ENCODE measurements around the gene NTSR1.

The NTSR1 gene

DNA sequence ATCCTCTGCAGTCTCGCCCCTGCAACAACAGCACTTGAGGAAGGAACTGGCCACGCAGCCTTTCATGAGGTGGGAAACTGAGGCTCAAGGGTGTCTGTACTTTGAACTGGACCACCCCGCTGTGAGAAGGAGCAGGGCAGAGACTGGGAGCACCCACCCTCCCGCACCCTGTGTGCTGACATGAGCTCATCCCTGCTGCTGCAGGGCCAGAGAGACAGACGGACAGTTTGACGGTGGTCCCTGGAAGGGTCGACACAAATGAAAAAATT, 70.7 kb downstream of the NTSR1 start:
- DNase-seq (ENCODE audit: insufficient read length, low spot score) (no peak), FAIRE-seq (no peak)

DNA sequence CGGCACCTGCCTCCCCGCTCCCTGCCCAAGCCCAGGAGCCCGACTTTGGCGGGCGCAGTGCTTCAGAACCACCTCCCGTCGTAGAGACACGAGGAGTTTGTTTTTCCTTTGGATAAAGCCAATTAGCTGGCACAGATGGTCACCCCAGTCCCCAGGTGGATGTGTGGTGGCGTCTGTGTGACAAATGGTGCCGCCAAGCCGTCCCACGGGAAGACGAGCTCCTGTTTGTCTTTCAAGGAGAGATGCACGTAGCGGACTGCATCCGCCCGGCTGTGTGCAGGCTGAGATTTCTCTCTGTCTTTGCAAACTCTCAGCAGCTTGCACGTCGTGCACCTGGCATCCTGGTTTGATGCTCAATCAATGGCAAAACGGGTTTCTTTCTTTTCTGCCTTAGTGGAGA, 71.6 kb downstream of the NTSR1 start:
- DNase-seq (ENCODE audit: insufficient read length, low spot score), result no peak
- FAIRE-seq, result no peak

DNA sequence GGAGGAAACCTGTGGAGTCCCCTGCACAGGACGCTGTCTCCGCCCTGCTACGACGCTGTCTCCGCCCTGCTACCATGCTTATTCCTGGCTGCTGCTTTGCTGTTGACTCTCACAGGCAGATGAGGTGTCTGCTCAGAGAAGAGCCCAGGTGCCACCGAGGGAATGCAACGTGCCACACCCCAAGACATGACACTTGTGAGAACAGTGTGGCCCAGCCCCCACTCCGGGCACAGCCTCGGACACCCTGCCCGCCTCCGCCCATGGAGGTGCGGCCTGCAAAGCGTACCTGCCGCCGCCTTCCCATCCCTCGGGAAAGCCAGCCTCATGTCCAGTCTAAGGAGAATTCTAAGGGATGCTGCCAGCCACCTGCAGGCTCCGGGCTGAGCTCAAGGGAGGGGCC, 72.1 kb downstream of the NTSR1 start:
- DNase-seq (ENCODE audit: insufficient read length, low spot score) (no peak), FAIRE-seq (no peak)

DNA sequence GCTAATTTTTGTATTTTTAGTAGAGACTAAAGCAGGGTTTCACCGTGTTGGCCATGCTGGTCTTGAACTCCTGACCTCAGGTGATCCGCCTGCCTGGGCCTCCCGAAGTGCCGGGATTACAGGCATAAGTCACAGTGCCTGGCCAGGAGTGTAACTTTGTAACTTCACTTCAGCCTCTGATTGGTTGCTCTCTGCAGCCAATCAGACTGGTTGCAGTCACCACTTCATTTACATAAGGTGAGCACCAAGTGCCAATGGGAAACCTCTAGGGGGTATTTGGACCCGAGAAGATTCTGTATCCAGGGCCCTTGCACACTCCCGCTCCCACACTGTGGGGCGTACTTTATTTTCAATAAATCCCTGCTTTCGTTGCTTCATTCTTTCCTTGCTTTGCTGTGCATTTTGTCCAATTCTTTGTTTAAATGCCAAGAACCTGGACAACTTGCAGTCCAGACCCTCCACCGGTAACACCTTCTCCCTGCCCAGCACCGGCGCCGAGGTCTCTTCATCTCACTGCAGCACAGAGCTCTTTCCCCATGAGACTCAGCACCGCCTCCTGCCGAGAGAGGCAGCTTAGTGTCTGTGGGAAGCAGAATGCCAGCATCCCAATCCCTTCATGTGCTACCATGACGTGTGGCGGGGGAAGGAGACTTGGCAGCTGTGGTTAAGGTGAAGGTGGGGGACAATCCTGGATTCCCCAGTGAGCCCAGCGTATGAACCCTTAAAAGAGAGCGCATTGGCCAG, 73.7 kb downstream of the NTSR1 start:
- DNase-seq (ENCODE audit: insufficient read length, low spot score) (no peak), FAIRE-seq (no peak)

DNA sequence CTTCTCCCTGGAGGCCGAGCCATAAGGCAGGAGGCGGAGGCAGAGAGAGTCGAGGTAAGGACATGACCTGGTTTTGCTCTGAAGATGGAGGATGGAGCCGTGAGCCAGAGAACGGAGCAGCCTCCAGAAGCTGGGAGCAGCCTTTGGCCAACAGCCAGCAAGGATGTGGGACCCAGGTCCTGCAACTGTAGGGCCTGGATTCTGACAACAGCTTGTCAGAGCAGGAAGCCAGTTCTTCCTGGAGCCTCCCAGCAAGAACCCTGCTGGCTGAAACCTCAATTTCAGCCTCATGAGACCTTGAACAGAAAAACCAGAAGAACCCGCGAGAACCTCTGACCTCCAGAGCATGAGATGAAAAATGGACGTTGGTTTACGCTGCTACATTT, 74.2 kb downstream of the NTSR1 start:
- no peak for DNase-seq (ENCODE audit: insufficient read length, low spot score)
- no peak for FAIRE-seq

DNA sequence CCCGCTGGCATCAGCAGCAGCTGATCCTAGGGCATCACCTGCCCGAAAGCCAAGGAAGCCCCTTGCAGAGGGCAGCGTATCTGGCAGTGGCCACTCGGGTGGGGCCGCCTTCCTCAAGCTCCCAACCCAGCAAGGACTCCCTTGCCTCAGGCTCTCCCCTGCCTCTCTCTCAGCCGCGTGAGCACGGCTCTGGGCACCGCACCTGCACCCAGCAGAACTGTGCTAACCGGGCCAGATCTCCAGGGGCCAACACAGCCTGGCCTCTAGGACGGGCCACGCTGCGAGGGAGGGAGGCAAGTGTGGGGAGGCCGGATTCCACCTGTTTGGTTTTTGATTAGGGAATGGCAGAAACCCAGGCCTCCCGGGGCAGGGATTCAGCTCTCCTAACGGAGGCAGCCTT, 75.9 kb downstream of the NTSR1 start:
- no peak for DNase-seq (ENCODE audit: insufficient read length, low spot score)
- no peak for FAIRE-seq

DNA sequence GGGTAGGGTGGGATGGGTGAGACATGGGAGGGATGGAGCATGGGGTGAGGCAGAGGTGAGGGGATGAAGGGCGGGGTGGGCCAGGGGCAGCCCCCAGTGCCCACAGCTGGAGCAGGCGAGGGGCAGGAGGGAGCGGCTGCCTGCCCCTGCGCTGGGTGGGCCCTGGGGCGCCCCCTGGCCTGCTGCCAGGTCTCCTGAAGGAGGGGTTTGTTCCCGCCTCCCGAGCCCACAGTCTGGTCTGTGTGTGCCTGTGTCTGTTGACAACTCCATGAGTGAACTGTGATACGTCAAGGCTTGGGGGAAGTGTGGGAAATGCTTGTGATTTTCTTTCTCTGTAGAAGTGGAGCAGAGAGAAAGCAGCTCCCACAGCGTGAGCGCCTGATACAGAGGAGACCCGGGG, 76.8 kb downstream of the NTSR1 start:
- no peak for FAIRE-seq

DNA sequence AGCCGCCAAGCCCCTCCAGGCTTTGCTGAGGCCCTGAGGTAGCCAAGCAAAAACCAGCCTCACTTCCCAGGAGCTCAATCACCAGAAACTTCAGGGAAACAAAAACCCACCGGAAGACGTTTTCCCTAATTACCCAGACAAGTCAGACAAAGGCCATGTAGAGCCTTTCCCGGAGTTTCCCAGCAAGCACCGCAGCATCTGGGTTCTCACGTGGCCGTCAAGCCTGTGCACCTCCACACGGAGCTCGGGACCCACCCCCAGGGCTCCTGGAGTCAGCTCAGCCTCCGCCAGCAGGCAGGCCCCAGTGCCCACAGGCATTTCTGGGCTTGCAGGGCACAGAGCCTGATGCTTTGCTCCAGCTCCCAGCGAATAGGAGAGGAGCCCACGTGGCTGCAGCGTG, 77.5 kb downstream of the NTSR1 start:
- FAIRE-seq, result no peak
- DNase-seq (ENCODE audit: insufficient read length, low spot score), result no peak

More for the DNA sequence above, 76.8 kb downstream of the NTSR1 start:
- no peak for DNase-seq (ENCODE audit: insufficient read length, low spot score)

DNA sequence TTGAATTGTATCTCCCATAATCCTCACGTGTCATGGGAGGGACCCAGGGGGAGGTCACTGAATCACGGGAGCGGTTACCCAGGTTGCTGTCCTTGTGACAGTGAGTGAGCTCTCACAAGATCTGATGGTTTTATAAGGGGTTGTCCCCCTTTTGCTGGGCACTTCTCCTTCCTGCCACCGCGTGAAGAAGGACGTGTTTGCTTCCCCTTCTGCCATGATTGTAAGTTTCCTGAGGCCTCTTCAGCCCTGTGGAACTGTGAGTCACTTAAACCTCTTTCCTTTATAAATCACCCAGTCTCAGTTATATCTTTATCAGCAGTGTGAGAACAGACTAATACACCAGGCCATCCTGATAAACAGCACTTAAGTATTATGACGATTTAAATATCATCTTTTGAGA, 78.7 kb downstream of the NTSR1 start:
- no peak for FAIRE-seq

DNA sequence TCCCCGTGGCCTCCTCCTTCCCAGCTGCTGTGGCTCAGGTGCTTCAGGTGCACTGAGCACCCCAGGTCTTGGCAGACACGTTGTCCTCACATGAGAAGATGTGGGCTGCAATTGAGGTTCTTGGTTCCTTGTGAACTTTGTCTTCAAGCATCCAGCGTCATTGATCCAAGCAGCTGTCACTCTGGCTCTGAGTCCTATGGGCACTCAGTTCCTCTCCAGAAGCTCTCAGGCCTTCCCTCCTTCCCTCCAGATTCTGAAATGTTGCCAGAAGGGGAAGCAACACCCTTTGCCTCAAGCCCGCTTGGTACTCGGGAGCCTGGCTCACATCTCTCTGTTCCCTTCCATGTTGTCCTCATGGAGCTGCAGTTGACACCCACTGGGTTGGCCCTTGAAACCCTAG, 79.2 kb downstream of the NTSR1 start:
- DNase-seq (ENCODE audit: insufficient read length, low spot score), result no peak
- FAIRE-seq, result no peak

More for the DNA sequence above, 78.7 kb downstream of the NTSR1 start:
- no peak for DNase-seq (ENCODE audit: insufficient read length, low spot score)

DNA sequence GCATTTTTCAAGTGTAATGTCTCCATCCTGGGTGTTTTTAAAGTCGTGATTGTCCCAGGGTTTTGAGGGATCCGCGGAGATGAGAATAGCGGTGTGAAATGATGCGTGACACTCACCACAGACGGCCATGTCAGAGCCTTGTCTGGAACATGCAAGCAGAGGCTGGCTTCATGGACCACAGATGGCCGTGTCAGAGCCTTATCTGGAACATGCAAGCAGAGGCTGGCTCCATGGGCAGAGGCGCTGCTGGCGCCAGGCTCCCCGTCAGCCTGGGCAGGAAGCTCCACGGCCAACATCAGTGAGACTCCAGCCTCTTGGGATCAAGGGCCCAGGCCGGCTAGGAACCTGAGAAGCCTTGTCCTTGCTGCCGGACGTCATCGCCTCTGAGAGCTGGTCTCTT, 80.0 kb downstream of the NTSR1 start:
- FAIRE-seq (no peak), DNase-seq (ENCODE audit: insufficient read length, low spot score) (no peak)

DNA sequence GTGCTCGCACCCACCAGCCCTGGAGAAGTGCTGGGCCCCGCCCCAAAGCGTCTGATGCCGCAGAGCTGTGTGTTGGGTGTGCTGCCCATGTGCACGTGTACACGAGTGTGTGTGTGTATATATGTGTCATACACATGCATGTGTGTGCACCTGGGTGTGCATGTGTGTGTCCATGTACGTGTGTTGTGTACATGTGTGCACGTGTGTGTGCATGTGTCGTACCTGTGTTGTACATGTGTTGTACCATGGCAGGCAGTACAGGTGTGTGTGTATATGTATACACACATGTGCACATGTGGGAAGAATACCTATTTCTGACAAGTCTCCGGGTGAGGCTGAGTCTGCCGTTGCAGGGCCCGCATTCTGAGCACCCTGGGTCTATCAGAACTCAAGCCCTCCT, 81.4 kb downstream of the NTSR1 start:
- DNase-seq (ENCODE audit: insufficient read length, low spot score) (no peak), FAIRE-seq (no peak)

DNA sequence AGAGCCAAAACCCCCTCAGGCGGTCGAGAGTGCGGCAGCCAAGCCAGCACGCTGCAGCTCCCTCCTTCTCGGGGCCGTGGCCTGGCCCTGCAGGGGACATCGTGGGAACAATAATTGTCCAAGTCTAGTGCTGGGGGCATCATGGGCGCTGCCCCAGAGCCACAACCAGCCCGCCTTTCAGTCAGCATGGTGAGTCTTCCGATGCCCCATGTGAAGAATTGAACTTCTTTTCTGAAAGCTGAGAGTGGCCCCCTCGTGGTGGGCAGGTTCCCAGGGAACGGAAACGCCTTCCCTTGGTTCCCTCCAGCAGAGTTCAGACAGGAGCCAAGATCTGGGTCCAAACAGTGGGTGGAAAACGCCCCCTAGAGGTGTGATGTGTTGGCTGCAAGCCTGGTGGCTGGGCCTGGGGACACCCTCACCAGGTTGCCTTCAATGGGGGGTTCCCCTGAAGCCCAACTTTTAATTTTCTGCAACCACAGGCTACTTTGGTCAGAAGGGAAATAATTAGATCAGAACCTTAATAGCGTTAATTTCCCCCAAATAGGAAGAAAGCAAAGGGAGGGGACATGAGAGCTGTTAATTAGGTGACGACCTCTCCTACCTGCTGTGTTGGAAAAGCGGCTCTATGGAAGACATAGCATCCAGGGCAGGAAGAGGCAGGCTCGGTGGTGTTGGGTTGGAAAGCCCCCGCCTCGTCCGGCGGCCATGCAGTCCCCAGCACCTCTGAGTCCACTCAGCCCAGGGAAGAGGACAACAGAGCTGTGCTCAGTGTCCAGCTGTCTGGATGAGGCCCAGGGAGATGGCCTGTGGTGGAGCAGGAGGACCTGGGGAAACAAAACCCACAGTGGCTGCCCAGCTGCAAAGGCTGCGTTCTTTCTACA, 82.9 kb downstream of the NTSR1 start:
- DNase-seq (ENCODE audit: insufficient read length, low spot score) (peak; percentile 62), FAIRE-seq (peak; percentile 47)

DNA sequence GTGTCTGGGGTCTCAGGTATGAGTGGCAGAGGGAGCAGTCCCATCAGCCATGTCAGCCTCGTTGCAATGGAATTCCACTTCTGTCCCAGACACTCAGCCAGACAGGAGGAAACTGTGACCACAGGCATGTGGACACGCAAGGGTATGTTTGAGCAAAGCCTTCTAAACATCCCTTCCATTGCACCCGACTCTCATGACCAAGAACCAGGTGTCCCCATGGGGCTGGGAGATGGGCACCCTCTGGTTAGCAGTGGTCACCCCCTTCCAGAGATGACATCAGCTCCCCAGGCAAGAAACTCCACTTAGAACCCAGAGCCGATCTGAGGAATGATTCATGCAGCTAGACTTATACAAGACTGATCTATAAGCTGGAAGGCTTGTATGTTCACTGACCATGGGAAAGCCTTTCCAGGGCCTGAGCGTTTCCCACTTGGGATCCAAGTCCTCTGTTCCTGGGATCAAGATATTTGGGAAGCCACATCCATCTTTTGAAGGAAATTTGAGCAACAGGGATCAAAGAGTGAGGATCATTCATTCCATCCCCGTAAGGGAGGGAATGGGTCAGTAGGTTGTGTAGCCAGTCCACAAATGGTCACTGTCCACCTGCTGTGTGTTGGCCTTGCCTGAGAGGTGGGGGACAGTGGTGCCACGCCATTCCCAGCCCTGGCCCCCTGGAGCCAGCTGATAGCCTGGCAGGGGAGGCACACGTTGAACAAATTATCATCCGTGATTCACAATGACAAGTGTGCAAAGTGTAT, 83.7 kb downstream of the NTSR1 start:
- FAIRE-seq (no peak), DNase-seq (ENCODE audit: insufficient read length, low spot score) (no peak)

DNA sequence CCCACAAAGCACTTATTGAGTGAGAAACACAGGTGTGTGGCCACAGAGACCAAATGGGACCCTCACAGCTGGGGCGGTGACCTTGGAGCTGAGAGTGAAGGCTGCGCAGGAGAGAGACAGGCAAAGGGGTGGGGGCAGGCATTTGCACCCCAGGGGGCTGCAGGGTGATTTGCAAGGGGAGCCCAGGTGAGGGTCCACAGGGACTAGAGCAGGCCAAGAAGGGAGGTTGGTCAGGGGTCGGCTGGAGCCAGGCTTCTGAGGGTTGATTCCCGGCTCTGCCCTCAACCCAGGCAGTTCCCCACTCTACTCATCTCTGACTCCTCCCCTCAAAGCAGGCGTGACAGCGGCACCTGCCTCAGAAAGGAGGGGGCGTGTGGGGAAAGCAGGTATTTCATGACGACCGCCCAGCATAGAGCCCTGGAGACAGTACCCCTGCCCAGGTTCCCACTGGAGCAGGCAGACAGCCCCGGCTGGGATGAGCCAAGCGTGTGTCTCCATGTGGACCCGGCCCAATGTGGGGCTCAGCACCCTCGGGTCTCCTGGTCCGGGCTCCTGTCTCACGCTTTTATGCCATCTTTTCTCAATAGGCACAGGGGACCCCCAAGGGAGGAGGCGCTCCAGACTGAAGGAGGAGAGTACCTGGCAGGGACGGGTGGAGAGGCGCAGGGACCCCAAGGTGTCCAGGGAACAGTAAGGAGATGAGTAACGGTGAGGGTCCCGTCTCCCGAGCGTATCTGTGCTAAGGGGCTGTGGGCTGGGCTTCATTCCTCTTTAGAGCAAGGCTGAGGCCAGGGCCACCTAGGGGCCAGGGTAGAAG, 84.5 kb downstream of the NTSR1 start:
- DNase-seq (ENCODE audit: insufficient read length, low spot score) (no peak), FAIRE-seq (no peak)

DNA sequence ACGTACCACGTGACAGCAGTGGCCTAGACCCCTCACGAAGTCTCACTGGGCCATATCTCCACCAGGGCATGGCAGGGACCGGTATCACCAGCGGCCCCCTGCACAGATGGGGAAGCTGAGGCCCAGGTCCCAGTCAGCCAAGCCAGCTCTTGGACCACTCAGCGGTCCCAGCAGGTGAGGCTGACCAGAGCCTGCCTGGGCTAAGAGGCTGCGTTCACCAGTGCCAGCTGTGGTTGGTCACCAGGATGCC, 85.0 kb downstream of the NTSR1 start:
- no peak for DNase-seq (ENCODE audit: insufficient read length, low spot score)
- FAIRE-seq, result no peak

DNA sequence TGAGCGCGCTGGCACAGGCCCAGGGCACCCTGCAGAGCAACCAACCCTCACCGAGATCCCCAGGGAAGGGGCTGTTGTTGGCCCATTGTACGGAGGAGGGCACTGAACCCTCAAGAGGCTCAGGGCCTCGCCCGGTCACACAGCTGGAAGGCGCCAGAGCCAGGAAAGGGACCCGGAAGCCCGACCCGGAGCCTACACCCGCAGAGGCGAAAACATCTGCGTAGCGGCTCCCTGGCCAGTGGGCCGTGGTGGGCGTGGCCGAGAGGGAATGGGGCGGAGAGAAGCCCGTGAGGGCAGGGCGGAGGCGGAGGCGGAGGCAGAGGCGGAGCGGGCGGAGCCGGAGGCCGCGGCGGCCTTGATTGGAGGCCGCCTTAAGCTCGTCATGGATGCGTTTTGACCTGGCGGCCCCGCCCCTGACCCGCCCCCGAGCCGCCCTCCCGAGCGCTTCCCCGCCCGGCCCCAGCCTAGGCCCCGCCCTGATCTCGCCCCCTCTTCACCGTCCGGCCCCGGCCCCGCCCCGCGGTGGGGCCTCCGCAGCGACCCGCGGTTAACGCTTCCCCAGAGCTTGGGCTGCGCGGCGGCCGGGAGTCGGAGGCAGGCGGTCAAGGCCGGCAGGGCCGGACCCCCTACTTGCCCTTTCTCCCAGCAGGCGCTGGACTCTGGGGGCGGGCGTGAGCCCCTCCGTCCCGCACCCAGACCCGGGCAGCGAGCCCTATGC, 85.5 kb downstream of the NTSR1 start:
- peak; percentile 90 for DNase-seq (ENCODE audit: insufficient read length, low spot score)
- FAIRE-seq, result peak; percentile 53

DNA sequence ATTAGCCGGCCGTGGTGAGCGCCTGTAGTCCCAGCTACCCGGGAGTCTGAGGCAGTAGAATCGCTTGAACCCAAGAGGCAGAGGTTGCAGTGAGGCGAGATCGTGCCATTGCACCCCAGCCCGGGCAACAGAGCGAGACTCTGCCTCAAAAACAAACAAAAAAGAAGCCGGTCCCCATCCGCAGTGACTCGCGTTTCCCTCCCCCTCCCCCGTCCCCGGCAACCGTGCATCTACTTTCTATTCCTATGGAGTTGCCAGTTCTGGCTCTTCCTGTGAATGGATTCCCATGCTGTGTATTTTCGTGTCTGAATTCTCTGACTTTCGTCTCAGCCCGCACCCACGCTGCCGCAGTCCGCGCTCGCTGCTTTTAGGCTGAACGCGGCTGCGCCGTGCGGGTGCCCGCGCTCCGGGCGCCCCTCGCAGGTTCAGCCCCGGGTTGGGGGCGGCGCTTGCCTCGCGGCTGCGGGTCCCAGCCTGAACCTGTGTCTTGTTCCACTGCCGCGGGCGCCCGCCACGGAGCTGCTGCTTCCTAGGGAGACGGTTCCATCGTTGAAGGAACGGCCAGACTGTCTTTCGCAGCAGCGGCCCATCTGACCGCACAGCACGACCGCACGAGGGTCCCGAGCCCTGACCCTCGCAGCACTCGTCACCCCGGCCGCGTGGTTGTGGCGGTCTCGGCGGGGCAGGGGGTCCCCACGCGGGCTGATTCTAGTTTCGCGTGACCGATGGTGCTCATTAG, 86.6 kb downstream of the NTSR1 start:
- FAIRE-seq, result no peak
- DNase-seq (ENCODE audit: insufficient read length, low spot score), result no peak

DNA sequence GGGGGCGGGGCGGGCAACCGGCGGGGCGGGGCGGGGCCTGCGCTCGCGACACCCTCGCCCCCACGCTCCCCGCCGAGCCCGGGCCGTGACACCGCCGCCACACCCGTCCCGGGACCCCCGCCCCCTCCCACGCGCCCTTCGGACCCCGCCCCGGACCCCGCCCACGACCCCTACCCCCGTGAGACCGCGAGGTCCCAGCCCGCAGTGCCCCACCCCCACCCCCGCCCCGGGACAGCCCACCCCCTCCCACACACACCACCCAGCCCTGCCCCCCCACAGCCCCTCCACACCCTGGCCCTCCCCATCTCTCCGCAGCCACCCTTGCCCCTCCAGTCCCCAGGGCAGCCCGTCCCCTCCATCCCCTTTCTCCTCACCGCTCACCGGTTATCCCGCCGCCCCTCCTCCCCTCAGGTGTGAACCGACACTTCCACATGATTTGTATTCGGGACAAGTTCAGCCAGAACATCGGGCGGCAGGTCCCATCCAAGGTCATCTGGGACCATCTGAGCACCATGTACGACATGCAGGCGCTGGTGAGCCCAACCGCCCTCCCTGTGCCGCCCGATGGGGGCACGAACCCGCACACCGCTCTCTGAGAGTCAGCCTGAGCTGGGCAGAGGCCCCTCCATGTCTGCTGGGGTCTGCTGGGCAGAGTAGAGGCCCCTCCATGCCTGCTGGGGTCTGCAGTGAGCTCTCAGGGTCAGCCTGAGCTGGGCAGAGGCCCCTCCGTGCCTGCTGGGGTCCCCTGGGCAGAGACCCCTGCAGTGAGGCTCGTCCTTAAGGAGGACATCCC, 88.3 kb downstream of the NTSR1 start:
- DNase-seq (ENCODE audit: insufficient read length, low spot score) (no peak), FAIRE-seq (no peak)

Measured in GM19239 (cell line).